NCI-H2171 (cell line): ENCODE data around the gene MOCOS.
A peak's percentile ranks its signal among the peaks of the same experiment; 100 is the strongest.
"Not testable (repeated sequence)": the region's sequence is repeated elsewhere in the genome, so short reads cannot be mapped to it uniquely, and the experiment has no call there.

Experiments
- DNase-seq: peaks from one replicate; lab custom pipeline; 2025; lab: John Stamatoyannopoulos, UW

MOCOS gene, protein sequence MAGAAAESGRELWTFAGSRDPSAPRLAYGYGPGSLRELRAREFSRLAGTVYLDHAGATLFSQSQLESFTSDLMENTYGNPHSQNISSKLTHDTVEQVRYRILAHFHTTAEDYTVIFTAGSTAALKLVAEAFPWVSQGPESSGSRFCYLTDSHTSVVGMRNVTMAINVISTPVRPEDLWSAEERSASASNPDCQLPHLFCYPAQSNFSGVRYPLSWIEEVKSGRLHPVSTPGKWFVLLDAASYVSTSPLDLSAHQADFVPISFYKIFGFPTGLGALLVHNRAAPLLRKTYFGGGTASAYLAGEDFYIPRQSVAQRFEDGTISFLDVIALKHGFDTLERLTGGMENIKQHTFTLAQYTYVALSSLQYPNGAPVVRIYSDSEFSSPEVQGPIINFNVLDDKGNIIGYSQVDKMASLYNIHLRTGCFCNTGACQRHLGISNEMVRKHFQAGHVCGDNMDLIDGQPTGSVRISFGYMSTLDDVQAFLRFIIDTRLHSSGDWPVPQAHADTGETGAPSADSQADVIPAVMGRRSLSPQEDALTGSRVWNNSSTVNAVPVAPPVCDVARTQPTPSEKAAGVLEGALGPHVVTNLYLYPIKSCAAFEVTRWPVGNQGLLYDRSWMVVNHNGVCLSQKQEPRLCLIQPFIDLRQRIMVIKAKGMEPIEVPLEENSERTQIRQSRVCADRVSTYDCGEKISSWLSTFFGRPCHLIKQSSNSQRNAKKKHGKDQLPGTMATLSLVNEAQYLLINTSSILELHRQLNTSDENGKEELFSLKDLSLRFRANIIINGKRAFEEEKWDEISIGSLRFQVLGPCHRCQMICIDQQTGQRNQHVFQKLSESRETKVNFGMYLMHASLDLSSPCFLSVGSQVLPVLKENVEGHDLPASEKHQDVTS

DNA sequence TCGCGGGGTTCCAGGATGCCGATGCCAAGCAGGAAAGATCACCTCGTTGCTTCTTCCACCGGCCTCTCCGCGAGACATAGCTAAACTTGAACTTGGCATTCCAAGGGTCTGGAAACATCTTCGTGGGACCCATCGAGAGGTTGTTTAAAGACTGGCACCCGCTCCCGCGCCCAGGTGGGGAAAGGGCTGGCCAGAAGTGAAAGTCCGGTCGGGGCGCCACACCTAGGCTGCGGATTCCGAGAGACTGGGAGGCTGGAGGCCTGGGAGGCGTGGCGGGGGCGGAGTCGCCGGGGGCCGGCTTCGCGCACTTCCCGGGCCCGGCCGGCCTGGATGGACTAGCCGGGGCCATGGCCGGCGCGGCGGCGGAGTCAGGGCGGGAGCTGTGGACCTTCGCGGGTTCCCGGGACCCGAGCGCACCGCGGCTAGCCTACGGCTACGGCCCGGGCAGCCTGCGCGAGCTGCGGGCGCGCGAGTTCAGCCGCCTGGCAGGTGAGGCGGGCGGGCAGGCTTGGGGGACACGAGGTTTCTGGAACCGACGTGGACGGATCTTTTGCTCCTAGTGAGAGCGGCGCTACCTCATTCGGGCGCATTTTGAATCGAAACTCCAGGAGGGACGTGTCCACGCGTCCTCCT, at the start of gene MOCOS:
Gene MOCOS (plus strand): TSS at position 305 of the 633 bp plus-strand sequence. CDS start 43 bp downstream, at position 348.
- no peak for DNase-seq

DNA sequence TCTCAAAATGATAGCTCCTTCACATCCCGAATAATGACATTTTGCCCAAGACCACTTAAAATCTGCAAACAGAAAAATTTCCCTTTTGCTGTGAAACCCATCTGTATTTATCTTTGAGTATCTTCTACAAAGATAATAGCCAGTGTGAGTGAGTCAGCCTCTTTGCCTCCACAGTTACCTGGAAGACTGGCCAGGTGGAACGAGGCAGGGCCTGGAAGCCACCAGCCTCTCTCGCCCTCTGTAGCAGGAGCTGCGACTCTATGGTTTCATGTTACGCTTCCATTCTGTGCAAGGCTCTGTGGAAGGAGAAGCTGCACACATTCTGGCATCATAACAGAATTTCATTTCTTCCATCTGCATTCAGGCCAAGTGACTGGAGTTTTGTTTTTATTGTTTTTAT, 48.1 kb upstream of the MOCOS start:
- DNase-seq, result peak; percentile 58

DNA sequence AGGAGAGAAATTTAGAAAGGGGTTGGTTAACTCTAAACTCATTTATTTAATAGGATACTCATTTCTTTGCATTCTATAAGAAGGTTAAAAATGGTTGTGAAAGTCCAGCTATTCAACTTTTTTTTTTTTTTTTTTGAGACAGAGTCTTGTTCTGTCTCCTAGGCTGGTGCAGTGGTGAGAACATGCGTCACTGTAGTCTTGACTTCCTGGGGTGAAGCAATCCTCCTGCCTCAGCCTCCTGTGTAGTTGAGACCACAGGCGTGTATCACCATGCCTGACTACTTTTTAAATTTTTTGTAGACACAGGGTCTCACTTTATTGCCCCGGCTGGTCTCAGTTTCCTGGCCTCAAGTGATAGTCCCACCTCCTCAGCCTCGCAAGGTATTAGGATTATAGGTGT, 45.7 kb upstream of the MOCOS start:
- no peak for DNase-seq

DNA sequence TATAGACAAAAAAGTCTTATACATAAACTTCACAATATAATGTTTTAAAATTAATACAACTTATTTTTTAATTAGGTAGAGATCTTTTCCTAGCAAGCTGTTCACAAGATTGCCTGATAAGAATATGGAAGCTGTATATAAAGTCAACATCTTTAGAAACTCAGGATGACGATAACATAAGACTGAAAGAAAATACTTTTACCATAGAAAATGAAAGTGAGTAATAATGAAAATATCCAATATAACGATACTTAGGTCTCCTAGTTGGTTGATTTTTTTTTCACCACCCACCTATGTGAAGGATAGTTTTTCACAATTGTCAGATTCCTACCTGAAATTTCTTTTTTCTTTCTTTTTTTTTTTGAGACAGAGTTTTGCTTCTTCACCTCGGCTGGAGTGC, 44.5 kb upstream of the MOCOS start:
- DNase-seq, result no peak

DNA sequence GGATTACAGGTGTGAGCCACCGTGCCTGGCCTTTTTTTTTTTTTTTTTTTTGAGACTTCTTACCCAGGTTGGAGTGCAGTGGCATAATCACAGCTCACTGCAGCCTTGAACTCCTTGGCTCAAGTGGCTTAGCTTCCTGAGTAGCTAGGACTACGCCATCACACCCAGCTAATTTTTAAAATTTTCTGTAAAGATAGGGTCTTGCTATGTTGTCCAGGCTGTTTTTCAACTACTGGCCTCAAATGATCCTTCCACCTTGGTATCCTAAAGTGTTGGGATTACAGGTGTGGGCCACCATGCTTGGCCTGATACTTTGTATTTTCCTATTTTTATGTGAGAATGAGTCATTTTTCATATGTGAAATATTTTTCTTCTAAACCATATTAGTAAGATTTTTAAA, 43.9 kb upstream of the MOCOS start:
- no peak for DNase-seq

DNA sequence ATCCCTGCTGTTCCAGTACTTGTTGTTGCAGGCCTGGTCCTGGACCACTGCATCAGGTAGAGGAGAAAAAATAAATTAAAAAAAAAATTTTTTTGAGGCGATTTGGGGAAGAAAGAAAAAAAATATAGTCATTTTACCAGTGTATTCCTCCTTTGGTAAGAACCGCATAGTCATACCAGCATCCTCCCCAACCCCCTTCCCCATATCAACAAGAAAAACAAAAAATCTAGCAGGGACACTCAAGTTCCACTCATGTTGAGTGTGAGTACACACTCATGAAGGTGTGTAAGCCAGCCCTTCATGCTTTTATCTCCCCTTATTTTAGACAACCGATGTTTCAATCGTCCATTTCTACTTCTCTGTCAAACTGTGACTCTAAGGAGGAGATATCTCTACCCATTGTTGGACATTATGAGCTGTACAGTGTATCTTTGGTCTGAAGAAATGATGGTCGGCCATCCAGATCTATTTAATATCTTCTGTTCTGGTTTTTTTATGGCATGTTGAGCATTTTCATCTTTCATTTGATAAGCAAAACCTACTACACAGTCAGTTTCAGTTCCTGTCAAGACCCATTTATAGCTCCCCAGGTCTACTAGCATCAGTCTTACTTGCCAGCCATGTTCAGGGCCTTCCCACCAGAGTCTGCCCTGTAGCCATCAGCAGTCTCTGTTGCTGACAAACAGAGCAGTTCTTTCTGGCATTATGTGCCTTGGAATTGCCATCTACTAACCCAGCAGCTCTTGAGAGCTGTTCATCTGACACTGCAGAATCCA, 37.6 kb upstream of the MOCOS start:
- DNase-seq, result no peak

DNA sequence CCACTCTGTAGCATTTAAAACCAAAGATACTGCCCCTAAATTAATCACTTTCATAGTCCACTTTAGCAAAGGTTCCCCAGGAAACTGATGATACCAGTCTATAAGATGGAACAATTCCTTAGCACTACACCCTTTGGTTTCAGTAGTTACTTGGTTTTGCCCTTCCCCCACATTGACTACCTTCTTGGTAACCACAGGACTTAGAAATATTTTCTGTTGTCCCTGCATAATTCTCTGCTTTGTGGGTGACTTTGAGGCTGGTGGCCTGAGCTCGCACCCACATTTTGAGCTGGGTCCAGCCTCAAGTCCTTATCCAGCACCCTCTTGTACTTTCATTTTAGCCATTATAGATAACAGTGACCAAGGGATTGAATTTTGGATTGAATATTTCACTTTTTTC, 34.5 kb upstream of the MOCOS start:
- no peak for DNase-seq

DNA sequence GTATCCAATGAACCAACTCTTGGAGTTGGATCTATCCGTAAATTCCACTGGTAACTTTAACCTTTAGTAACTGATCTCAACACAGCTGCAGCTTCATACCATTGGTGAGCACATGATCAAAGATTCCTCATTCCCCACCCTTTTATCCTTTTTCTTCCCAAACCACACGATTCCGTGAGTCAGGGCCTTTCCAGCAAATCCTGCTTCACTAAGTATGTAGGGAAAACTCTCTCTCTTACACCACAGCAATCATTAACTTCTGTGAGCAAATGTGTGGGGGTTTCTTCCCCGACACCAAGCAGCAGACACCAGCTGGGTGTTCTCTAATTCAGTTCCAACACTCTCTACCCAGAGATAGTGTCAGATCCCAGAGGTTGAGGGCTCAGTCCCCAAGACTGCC, 34.1 kb upstream of the MOCOS start:
- DNase-seq, result no peak

DNA sequence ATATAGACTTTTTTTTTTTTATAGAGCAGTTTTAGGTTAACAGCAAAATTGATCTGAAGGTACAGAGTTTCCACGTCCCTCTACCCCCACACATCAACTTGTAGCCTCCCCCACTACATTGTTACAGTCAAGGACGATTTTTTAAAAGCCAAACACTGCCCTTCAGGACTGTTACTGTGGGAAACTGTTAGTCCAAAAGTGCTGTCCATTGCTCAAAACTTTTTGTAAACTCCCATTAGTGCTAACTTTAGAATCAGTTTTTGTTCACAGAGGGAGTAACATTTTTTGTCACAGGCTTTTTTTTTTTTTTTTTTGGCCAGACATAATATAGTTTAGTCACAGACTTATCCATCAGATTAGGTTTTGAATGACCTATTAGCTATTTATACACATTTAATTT, 33.5 kb upstream of the MOCOS start:
- DNase-seq, result no peak

DNA sequence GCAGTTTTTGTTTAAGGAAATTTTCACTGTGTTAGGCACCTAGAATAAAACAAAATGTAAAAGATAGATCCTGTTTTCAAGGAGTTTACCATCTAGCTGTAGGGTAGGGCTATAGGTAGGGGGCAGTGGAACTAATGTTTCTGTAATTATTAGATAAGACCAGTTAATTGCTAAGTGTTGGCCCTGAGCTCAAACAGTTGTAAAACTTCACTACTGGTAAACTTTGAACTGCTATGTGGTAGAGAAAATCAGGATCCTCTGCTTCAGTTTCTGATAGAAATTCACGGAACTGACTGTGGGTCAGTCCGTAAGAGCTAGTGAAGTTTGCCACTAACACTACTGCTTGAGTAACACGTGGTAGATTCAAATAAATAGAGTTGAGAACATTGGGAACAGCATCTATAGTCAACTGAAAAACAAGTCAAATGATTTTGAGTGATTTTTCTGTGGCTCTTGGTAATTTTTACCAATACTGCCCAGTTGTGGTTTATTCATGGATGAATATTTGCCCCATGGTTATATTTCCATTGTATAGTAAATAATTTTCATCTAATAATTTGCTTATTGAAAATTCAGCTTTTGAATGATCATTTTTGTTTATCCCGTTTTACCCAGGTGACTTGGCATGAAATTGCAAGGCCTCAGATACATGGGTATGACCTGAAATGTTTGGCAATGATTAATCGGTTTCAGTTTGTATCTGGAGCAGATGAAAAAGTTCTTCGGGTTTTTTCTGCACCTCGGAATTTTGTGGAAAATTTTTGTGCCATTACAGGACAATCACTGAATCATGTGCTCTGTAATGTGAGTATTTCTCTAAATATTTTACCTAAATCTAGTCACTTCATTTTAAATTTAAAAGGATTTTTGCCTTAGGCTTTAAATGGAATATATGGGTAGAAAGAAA, 31.2 kb upstream of the MOCOS start:
- no peak for DNase-seq

DNA sequence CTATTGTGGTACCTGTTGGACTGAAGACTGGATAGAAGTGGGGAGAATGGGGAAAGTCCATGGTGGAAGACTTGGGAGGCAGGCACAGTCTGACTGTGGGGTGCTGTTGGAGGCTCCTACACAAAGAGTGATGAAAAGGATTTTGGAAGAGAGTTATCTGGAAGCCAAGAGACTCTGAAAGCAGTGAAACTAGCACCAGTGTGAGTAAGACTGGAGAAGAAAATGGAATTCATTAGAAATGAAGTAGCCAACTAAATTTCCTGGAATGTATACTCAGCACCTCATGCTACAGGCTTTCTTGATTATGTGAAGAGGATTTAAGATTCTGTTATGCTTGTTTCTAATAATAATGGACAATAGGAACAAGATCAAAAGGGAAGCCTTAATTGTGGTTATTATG, 29.9 kb upstream of the MOCOS start:
- DNase-seq, result no peak

DNA sequence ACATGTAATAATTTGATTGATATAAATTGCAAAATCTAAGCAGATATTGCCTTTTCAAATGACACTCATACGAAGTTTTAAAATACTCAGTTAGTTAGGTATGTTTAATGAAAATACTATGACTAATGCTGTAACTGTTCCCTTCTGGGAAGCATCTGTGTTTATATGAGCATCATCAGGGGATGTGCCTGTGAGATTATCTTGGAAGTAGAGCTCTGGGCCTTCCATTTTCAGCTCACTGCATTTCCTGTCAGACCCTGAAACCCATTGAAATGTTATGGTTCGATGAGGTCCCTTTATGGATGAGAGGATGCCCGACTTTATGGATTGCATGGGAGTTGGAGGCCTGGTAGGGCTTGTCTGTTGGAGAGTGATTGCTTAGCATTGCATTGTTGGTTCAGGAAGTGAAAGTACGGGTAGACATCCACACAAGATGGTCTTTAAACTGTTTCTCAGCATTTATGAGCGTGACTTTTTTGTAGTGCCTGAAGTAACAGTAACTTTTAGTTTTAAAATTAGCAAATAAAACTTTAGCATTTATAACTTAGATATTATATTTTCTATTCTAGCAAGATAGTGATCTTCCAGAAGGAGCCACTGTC, 28.9 kb upstream of the MOCOS start:
- no peak for DNase-seq

DNA sequence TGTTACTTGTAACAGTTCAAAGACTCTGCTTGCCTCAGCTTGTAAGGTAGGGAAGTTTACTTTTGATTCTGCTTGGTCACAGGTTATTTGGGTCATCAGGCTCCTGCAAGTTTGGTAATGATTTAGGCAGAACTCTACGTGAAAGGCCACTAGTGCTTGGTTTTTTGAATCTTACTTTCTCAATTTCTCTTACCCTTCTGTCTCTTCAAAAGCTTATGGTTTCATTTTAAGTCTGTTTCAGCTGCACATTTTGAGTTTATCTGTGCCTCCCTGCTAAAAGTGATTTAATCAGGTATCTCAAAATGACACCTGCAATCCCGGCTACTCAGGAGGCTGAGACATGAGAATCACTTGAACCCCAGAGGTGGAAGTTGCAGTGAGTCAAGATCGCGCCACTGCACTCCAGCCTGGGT, 26.3 kb upstream of the MOCOS start:
- DNase-seq, result no peak

DNA sequence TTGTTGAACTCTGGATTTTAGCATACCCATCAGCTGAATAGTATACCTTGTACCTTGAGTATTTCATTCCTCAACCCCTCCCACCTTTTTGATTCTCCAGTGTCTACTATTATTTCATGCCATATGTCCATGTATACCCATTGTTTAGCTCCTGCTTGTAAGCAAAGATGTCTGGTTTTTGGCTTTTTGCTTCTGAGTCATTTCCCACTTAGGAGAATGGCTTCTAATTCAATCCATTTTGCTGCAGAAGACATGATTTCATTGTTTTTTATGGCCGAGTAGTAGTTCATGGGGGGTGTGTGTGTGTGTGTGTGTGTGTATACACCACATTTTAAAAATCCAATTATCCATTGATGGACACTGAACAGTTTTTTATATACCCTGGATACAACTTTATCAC, 24.3 kb upstream of the MOCOS start:
- DNase-seq, result no peak

DNA sequence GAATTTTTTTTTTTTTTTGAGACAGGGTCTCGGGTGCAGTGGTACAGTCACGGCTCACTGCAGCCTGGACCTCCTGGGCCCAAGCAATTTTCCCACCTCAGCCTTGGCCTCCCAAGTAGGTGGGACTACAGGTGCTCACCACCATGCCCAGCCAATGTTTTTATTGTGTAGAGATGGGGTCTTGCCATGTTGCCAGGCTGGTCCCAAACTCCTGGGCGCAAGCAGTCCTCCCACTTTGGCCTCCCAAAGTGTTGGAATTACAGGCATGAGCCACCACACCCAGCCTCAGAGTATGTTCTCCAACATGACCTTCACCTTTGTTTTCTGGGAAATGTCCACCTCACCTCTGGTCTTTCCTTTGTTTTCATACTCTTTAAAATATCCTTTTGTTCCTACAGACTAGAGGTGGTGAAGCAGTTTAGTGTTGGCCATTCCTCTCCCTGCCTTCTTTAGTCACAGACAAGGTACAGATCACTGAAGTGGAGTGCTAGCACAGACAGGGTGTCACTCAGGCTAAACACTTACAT, 19.5 kb upstream of the MOCOS start:
- no peak for DNase-seq

DNA sequence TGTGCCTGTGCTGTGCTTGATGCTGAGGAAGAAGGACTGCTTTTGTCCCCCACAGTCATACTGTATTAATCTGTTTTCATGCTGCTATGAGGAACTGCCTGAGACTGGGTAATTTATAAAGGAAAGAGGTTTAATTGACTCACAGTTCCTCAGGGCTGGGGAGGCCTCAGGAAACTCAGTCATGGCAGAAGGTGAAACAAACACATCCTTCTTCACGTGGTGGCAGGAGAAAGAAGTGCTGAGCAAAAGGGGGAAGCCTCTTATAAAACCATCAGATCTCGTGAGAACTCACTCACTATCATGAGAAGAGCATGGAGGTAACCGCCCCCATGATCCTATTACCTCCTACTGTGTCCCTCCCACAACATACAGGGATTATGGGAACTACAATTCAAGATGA, 19.0 kb upstream of the MOCOS start:
- DNase-seq, result not testable (repeated sequence)

DNA sequence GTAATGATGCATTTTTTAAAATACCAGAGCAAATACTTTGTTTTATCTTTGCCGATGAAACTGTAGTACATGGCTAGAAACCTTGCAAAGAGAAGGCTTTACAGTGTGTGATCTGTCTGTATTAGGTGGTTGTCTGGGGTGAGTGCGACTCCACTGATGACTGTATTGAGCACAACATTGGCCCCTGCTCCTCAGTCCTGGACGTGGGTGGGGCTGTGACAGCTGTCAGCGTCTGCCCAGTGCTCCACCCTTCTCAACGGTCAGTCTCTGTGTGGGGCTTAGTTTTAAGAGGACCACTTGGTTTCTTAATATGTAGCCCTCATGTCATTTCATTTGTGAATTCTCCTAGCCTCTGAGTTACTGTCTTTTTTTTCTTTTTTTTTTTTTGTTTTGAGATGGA, 17.4 kb upstream of the MOCOS start:
- no peak for DNase-seq

DNA sequence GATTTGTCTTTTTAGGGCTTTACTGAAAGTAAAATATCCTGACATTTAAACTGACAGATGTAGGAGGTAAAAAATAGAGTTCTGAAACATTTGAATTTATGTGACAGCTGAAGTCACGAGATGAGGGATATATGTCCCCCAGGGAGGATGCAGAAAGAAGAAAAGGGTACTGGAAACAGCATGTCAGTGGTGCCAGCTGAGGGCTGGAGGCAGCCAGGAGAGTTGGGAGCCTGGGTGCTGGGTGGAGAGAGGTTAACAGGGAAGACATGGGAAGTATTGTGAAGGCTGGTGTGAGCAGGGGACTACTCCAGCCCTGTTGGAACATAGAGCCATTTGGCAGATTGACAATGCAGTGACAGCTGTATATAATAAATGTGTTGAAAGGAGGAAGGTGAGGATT, 11.8 kb upstream of the MOCOS start:
- no peak for DNase-seq

DNA sequence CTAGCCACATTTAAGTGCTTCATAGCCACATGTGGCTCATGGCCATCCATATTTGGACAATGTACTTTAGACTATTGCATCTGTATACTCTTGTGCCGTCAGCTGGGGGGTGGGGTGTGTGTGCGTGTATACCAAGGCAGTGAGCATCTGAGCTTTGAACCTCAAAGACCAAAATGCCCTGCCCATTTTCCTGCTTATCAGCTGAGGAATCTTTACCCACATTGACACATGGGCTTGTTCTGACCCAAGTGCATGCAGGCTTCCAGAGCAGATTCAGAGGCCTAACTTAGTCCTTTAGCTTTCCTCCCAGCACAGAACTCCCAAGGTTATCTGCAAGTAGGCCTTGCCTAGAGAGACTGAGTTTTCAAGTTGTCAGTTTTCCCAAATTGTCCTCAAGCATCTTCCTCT, 11.1 kb upstream of the MOCOS start:
- DNase-seq, result no peak

DNA sequence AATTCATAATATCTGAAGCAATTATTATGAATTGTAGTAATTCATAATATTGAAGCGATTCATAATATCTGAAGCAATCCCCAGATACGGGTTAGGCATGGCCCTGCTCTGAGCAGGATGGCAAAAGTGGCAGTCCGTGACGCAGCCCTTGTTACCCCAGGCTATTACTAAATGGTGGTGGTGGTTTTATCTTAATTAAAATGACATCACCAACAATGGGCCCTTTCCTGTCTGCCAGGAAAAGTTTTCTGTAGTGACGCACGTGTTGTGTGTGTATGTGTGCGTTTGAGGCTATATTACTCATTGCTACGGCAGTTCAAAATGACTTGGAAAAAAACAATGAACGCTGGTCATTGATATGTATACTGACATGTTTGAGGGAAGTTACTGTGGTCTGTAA, 10.6 kb upstream of the MOCOS start:
- no peak for DNase-seq
